BJ (cell line): ENCODE results near the gene AHDC1. TPM values are rescaled to one million over a fixed set of nuclear protein-coding genes. Genes with fewer than 3 reads are reported as not detected.

Source experiments
- CTCF ChIA-PET: fragments of 350-600 bp; formaldehyde crosslinking; extraction: SDS; loops from one replicate; lab custom pipeline; 2021; ENCODE audit warnings: antibody characterized with exemption, inconsistent platforms; lab: Yijun Ruan, JAX
- POLR2A ChIA-PET: fragments of 300-600 bp; sonication (Branson Sonifier 250); formaldehyde crosslinking; extraction: SDS; loops from one replicate; lab custom pipeline; 2021; ENCODE audit warnings: antibody characterized with exemption; lab: Charles Lee
- DNase-seq: peaks from one replicate; pipeline ENCODE4 v3.0.0-alpha.2; 2011; ENCODE audit warnings: low read depth
- H3K27me3 ChIP-seq: 2 replicates; pipeline ENCODE4 v1.6.0; 2011; ENCODE audit warnings: low read length; ENCODE audit not compliant: control insufficient read depth, insufficient read depth
- H3K36me3 ChIP-seq: 2 replicates; pipeline ENCODE4 v1.5.1; 2011; ENCODE audit warnings: low read length; ENCODE audit not compliant: control insufficient read depth, insufficient read depth
- H3K4me3 ChIP-seq: 2 replicates; pipeline ENCODE4 v1.5.1; 2011; ENCODE audit warnings: low read depth, mild to moderate bottlenecking, control low read depth, low read length
- polyA plus RNA-seq: library from polyadenylated mRNA; depleted of rRNA; stranded (reverse); fragments of >200 nt; gene quantifications from 2 replicates; pipeline ENCODE4 v1.2.3, GENCODE V29; 2011
- TF ChIP-seq, protein P1 (sequence below): IDR thresholded peaks from 2 replicates; pipeline ENCODE4 v1.5.1; 2011; ENCODE audit warnings: low read depth, mild to moderate bottlenecking, control low read depth, inconsistent platforms, low read length, moderate library complexity; ENCODE audit not compliant: insufficient read depth

The AHDC1 gene
- polyA plus RNA-seq, 1 experiment, result 4.1 TPM

DNA sequence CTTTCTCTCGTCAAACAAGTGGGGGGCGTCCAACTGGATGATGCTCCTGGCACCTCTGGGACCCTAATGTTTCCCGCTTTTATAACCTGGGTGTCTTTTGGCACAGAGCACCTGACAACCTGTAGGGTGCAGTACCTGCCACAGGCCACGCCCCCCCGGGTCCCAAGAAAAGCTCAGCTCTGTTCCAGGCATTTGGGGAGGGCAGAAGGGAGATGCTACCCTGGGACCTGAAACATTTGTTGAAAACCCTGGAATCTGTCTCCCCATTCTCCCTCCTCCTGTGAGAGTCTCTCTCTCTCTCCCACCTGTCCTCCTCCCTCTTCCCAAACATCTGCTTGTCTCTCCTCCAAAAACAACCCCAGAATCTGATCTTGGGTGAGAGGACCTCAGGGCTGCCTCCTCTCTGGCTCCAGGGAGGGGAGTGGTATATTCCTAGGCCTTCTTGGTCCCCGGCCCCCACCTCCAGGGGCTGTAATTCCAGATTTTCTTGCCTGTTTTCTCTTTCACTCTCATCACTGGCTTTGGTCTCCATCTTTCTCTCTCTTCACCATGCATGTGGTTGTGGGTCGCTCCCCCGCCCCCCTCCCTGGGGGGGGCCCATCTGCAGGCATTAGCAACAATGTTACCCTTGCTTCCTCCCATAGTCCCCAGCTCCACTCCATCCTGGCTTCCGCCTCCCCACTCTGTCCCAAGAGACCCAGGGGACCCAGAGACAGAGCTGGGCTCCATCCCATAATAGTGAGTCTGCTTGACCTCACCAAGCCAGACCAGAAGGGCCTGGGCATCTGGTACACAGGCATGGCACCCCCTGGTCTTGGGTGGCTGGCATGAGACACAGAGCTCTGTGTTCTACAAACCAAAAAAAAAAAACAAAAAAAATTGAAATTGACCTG, 4.1 kb downstream of the AHDC1 start:
- CTCF ChIA-PET, result interaction anchor here (0.7 to 12.5 kb wide), 8 partner anchors 30 to 303 kb away, joined by 3 to 238 read pairs (median 6); no protein-coding TSS in a partner anchor
- H3K27me3 ChIP-seq, result no peaks in the 10 kb centered on the region
- POLR2A ChIA-PET, result interaction anchor here (0.6 kb wide), 1 partner anchor 167 kb away, joined by 12 read pairs; no protein-coding TSS in a partner anchor
- no peak overlapping the region for H3K4me3 ChIP-seq
- peaks cover 5% of the 10 kb centered on the region for H3K36me3 ChIP-seq
- TF ChIP-seq, protein P1, sequence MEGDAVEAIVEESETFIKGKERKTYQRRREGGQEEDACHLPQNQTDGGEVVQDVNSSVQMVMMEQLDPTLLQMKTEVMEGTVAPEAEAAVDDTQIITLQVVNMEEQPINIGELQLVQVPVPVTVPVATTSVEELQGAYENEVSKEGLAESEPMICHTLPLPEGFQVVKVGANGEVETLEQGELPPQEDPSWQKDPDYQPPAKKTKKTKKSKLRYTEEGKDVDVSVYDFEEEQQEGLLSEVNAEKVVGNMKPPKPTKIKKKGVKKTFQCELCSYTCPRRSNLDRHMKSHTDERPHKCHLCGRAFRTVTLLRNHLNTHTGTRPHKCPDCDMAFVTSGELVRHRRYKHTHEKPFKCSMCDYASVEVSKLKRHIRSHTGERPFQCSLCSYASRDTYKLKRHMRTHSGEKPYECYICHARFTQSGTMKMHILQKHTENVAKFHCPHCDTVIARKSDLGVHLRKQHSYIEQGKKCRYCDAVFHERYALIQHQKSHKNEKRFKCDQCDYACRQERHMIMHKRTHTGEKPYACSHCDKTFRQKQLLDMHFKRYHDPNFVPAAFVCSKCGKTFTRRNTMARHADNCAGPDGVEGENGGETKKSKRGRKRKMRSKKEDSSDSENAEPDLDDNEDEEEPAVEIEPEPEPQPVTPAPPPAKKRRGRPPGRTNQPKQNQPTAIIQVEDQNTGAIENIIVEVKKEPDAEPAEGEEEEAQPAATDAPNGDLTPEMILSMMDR, result no peak
- no peak for DNase-seq

DNA sequence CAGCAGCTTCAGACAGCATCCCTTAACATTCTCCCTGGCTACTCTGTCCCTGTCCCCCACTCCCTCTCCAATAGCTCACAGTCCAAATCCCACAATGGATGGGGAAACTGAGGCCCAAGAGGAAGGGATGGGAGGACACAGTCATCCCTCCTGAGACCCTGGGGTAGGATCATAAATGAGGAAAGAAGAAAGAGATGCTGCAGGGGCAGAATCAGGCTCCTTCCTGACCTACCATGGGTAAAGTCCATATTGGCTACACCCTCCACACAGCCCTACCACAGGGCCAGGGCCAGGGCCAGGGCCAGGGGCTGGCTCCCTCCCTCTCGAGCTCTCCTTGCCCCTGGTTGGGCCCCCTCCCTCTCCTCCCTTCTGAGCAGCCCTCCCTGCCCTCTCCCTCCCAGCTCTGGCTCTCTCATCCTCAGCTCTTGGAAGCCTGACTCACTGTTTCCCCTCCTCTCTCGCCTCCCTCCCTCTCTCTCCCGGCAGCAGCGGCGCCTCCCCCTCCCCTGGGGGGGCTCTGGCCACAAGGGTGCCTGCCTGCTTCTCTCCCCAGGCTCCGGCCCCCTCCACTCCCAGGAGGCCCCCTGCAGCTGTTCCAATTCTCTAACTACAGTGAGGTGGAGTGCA, 4.9 kb downstream of the AHDC1 start:
- POLR2A ChIA-PET, result no interaction called here
- H3K4me3 ChIP-seq, result 0 out of 2 replicates have a peak overlapping the region, but pooled peaks have one; percentile 3

DNA sequence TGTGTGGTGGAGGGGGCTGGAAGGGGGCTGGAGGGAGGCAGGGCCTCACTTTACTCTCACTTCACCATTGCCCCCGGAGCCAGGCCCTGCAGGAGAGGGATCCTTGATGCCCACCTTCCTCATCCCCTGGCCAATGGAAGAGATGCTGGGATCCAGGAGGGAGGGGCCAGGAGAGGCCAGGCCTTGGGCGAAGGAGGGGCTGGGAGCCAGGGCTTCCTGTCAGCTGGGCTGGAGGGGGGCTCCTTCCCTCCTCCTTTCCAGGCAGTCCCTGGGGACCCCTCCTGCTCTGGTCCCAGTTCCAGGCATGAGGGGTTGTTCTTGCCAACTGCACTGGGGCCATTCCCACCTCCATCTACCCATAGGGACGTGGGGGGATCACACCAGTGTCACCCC, 5.7 kb downstream of the AHDC1 start:
- TF ChIP-seq, protein P1, result no peak
- peaks cover 6% of the 10 kb centered on the region for H3K36me3 ChIP-seq
- H3K27me3 ChIP-seq, result no peaks in the 10 kb centered on the region
- no peak overlapping the region for H3K4me3 ChIP-seq
- ChIA-PET POLR2A (no interaction called here), CTCF (interaction anchor here (0.7 to 4.4 kb wide), 4 partner anchors 9 to 298 kb away, joined by 4 to 24 read pairs (median 4); no protein-coding TSS in a partner anchor)
- no peak for DNase-seq

More for the DNA sequence above, 4.9 kb downstream of the AHDC1 start:
- TF ChIP-seq, protein P1, result no peak
- peaks cover 5% of the 10 kb centered on the region for H3K36me3 ChIP-seq
- DNase-seq, result no peak
- no peaks in the 10 kb centered on the region for H3K27me3 ChIP-seq
- CTCF ChIA-PET, result interaction anchor here (0.7 to 2.7 kb wide), 6 partner anchors 8 to 298 kb away, joined by 3 to 11 read pairs (median 4); no protein-coding TSS in a partner anchor

DNA sequence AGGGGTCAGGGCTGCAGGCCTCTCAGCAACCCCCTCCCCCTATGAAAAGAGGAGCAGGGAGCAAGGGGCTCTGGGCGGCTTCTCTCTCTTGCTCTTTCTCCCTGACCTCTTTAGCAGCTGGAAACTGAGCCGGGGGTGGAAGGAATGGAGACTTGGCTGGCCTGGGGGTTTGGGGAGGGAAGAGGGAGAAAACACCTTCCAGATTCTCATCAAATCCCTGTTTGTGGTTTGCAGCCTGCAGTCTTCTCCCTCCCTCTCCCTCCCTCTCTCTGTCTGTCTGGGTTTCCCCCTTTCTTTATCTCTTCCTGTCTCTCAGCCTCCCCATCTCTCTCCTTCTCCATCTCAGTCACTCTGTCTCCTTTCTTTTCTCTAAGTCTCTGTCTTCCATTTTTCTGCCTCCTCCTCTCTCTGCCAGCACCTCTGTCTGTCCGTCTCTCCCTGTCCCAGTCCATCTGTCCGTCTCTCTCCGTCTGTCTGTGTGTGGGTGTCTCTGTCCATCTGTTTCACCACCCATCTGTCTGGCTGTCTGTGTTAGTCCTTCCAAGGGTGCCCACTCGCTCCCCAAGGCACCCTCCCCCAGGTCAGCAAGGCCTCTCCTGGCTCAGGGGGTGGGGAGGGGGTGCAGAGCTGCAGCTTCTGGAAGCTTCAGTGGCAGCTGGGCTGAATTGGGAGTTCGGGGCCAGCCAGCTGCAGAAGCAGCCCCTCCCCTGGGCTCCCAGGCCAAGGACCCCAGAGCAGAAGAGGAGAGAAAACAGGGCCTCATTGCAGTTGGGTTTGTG, 6.2 kb downstream of the AHDC1 start:
- Histone ChIP-seq H3K4me3 (no peak overlapping the region), H3K27me3 (no peaks in the 10 kb centered on the region), H3K36me3 (peaks cover 6% of the 10 kb centered on the region)
- POLR2A ChIA-PET, result no interaction called here
- DNase-seq, result no peak
- TF ChIP-seq, protein P1, result no peak
- CTCF ChIA-PET, result interaction anchor here (0.9 to 4.4 kb wide), 4 partner anchors 29 to 202 kb away, joined by 3 to 24 read pairs (median 8); no protein-coding TSS in a partner anchor
